Osteoblast (primary cell): ENCODE data around the gene C19orf85. TPM values are rescaled to one million over a fixed set of nuclear protein-coding genes. Genes with fewer than 3 reads are reported as not detected.

Experiments used
- DNase-seq: peaks from one replicate; pipeline ENCODE4 v3.0.0; 2011; ENCODE audit warnings: low spot score, mixed read lengths; ENCODE audit not compliant: insufficient read length; ENCODE audit errors: missing footprints
- H2AFZ ChIP-seq: 2 replicates; pipeline ENCODE4 v1.6.0; 2011; ENCODE audit warnings: mild to moderate bottlenecking, low read length
- H3K27ac ChIP-seq: 2 replicates; pipeline ENCODE4 v1.5.1; 2011; ENCODE audit warnings: mild to moderate bottlenecking, low read depth, low read length, moderate library complexity
- H3K27me3 ChIP-seq: 2 replicates; pipeline ENCODE4 v1.6.0; 2012; ENCODE audit warnings: mild to moderate bottlenecking, control low read depth, inconsistent platforms, low read length, moderate library complexity; ENCODE audit not compliant: insufficient read depth
- H3K36me3 ChIP-seq: 2 replicates; pipeline ENCODE4 v1.5.1; 2011; ENCODE audit warnings: mild to moderate bottlenecking, low read length, control low read depth, moderate library complexity; ENCODE audit not compliant: insufficient read depth
- H3K4me1 ChIP-seq: 2 replicates; pipeline ENCODE4 v1.5.1; 2011; ENCODE audit warnings: mild to moderate bottlenecking, low read length, control low read depth, moderate library complexity; ENCODE audit not compliant: insufficient read depth
- H3K4me2 ChIP-seq: 2 replicates; pipeline ENCODE4 v1.6.0; 2011; ENCODE audit warnings: mild to moderate bottlenecking, low read length; ENCODE audit not compliant: insufficient read depth
- H3K4me3 ChIP-seq: fragments of 200-600 bp; sonication (generic); 3 replicates; pipeline ENCODE4 v1.5.1; 2012; ENCODE audit warnings: mild to moderate bottlenecking, low read length, inconsistent platforms; ENCODE audit not compliant: insufficient read depth
- H3K79me2 ChIP-seq: 2 replicates; pipeline ENCODE4 v1.6.0; 2012; ENCODE audit warnings: mild to moderate bottlenecking, low read length, control low read depth, inconsistent platforms; ENCODE audit not compliant: insufficient read depth
- H3K9me3 ChIP-seq: 2 replicates; pipeline ENCODE4 v1.5.1; 2011; ENCODE audit warnings: low read depth, low read length, control low read depth
- H4K20me1 ChIP-seq: 2 replicates; pipeline ENCODE4 v1.6.0; 2012; ENCODE audit warnings: mild to moderate bottlenecking, low read length, control low read depth; ENCODE audit not compliant: insufficient read depth
- total RNA-seq: library from RNA; depleted of rRNA; stranded (reverse); fragments of >200 nt; gene quantifications from 2 replicates; pipeline ENCODE4 v1.2.3, GENCODE V29; 2012
- TF ChIP-seq, protein P1 (sequence below): IDR thresholded peaks from 2 replicates; pipeline ENCODE4 v1.5.1; 2011; ENCODE audit warnings: mild to moderate bottlenecking, low read depth, low read length, moderate library complexity; ENCODE audit errors: extremely low read depth

C19orf85 gene
- total RNA-seq, 1 donor, result not detected

DNA sequence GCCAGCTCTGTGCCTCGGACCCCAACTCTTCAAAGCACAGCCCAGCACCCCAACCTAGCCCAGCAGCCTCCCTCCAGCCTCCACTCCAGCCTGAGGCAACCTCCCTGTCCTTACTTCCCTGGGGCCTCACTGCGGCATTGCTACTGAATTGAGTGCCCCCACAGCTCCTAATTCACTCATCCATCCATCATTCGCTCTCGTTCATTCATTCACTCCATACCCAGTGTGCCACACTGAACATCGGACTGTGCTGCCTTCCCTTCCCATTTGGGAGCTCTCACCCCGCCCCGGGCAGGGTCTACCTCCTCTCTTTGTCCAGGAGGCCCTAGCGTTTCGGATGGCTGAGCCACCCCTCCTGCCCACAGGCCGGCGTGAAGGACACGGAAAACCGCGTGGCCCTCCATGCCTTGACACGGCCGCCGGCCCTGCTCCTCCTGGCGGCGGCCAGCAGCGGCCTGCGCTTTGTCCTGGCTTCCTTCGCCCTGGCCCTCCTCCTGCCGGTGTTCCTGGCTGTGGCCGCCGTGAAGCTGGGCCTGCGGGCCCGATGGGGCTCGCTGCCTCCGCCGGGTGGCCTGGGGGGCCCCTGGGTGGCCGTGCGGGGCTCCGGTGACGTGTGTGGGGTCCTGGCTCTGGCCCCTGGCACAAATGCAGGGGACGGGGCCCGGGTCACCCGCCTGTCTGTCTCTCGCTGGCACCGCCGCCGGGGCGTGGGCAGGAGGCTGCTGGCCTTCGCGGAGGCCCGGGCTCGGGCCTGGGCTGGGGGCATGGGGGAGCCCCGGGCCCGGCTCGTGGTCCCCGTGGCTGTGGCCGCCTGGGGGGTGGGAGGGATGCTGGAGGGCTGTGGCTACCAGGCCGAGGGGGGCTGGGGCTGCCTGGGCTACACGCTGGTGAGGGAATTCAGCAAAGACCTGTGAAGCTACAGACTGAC, 21.8 kb upstream of the C19orf85 start:
- no peaks in the 10 kb centered on the region for H3K9me3 ChIP-seq
- H3K4me2 ChIP-seq, result peak overlapping the region; percentile 88
- H3K36me3 ChIP-seq, result peaks cover 7% of the 10 kb centered on the region
- H3K27me3 ChIP-seq, result no peaks in the 10 kb centered on the region
- H4K20me1 ChIP-seq, result no peaks in the 10 kb centered on the region
- no peak overlapping the region for H2AFZ ChIP-seq
- peak overlapping the region; percentile 99 for H3K27ac ChIP-seq
- H3K4me1 ChIP-seq, result peaks cover 47% of the 10 kb centered on the region
- H3K79me2 ChIP-seq, result peaks cover 23% of the 10 kb centered on the region
- peak; percentile 81 for DNase-seq
- TF ChIP-seq, protein P1, sequence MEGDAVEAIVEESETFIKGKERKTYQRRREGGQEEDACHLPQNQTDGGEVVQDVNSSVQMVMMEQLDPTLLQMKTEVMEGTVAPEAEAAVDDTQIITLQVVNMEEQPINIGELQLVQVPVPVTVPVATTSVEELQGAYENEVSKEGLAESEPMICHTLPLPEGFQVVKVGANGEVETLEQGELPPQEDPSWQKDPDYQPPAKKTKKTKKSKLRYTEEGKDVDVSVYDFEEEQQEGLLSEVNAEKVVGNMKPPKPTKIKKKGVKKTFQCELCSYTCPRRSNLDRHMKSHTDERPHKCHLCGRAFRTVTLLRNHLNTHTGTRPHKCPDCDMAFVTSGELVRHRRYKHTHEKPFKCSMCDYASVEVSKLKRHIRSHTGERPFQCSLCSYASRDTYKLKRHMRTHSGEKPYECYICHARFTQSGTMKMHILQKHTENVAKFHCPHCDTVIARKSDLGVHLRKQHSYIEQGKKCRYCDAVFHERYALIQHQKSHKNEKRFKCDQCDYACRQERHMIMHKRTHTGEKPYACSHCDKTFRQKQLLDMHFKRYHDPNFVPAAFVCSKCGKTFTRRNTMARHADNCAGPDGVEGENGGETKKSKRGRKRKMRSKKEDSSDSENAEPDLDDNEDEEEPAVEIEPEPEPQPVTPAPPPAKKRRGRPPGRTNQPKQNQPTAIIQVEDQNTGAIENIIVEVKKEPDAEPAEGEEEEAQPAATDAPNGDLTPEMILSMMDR, result no peak
- peak overlapping the region; percentile 87 for H3K4me3 ChIP-seq

DNA sequence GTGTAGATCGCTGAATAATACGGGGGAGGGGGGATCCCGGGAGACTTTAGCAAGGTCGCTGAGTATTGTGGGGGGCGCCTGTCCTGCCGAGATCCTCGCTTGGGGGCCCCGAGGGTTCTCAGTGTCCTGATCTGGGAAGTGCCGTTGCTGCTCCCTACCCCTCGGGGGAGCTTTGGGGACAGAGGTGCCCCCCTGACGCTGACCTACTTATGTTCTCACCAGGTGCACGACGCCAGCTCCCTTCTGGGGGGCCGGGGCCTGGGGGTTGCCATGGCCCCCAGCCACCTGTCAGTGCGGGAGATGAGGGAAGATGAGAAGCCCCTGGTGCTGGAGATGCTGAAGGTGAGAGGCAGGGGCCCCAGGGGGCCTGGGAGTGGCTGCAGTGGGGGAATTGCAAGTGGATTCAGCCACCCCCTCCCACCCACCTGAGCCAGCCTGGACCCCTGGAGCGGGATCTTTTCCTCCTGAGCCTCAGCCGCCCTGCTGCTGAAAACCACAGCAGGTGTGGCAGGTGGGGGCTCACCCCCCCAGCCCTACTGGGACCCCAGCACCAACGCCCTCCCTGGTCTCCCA, 21.0 kb upstream of the C19orf85 start:
- H3K27me3 ChIP-seq, result no peaks in the 10 kb centered on the region
- H3K36me3 ChIP-seq, result peaks cover 7% of the 10 kb centered on the region
- H3K4me3 ChIP-seq, result peak overlapping the region; percentile 87
- H3K27ac ChIP-seq, result peak overlapping the region; percentile 99
- peak overlapping the region; percentile 88 for H3K4me2 ChIP-seq
- peaks cover 23% of the 10 kb centered on the region for H3K79me2 ChIP-seq
- H3K4me1 ChIP-seq, result peaks cover 45% of the 10 kb centered on the region
- TF ChIP-seq, protein P1, result no peak
- no peaks in the 10 kb centered on the region for H3K9me3 ChIP-seq
- no peak overlapping the region for H2AFZ ChIP-seq
- no peak for DNase-seq
- H4K20me1 ChIP-seq, result no peaks in the 10 kb centered on the region

DNA sequence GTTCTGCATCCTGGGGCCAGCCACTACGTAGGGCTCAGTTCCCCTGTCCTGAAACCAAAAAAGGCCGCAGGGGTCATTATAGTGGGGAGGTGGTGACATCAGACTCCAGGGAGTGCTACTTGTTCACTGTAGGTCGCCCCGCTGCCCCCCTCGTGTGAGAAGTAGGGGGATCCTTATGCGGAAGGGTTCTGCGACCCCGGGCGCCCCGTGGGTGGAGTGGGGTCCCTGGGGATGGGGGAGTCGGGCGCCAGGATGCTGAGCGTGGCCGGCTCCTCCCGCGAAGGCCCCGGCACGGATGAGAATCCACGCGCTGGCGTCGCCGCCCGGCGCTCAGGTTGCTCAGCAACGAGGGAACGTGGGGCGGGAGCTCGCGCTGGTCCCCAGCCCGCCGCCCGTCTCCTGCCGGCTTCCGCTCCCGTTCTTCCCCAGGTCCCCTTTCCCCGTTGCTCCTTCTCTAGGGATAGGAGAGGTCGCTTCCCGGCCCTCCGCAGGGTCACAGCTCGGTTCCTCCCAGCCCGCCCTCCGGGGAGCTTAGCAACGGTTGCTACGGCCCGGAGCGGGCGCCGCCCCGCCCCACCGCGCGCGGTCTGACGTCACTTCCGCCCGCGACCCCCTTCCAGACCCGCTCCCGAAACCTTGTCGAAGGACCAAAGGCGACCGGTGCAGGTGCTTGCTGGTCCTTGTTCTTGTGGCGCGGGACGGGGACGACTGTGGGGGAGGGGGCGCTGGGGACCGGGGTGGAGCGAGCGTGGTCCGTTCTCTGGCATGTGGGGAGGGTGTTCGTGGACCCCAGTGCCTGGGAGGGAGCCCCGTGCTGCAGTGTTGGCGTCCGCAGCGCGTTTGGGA, 20.3 kb upstream of the C19orf85 start, which contains the start of gene NAT14:
Gene NAT14, plus strand, starts transcription at position 596 of the 846 bp plus-strand sequence. CDS start 521 bp downstream, outside the sequence.
- Histone ChIP-seq H2AFZ (peak within 1 kb of the TSS; percentile 65), H3K4me3 (peak within 1 kb of the TSS; percentile 87), H3K9me3 (no peaks in the 10 kb centered on the region), H3K27me3 (no peaks in the 10 kb centered on the region), H3K36me3 (peaks cover 7% of the 10 kb centered on the region), H3K4me2 (peak within 1 kb of the TSS; percentile 88), H4K20me1 (no peaks in the 10 kb centered on the region), H3K4me1 (peaks cover 45% of the 10 kb centered on the region), H3K27ac (peak within 1 kb of the TSS; percentile 99), H3K79me2 (peaks cover 24% of the 10 kb centered on the region)
- DNase-seq, result peak; percentile 99
- TF ChIP-seq, protein P1, result no peak
